Esophagus squamous epithelium (tissue), 5 donors: ENCODE data around the gene CPEB3. TPM values are rescaled to one million over a fixed set of nuclear protein-coding genes. Genes with fewer than 3 reads are reported as not detected.
A peak's percentile ranks its signal among the peaks of the same experiment; 100 is the strongest.

Source experiments
- DNase-seq: peaks from one replicate; lab custom pipeline; 2025; lab: John Stamatoyannopoulos, UW
- H3K27ac ChIP-seq, 4 donors: fragments of 200-600 bp; sonication (generic); one replicate each; pipeline ENCODE4 v1.5.1; 2016 to 2019; ENCODE audit warnings: mild to moderate bottlenecking in 1 of 4
- H3K27me3 ChIP-seq, 4 donors: fragments of 200-600 bp; sonication (generic); 1 replicate in 3 of 4; 2 replicates in 1 of 4; pipeline versions ENCODE4 v1.5.1 to v1.6.0; 2017 to 2021; ENCODE audit warnings: antibody characterized with exemption in 1 of 4
- H3K36me3 ChIP-seq, 3 donors: fragments of 200-600 bp; sonication (generic); one replicate each; pipeline ENCODE4 v1.5.1; 2016 to 2019
- H3K4me1 ChIP-seq, 3 donors: fragments of 200-600 bp; sonication (generic); one replicate each; pipeline ENCODE4 v1.5.1; 2017 to 2019
- H3K4me3 ChIP-seq, 4 donors: fragments of 200-600 bp; sonication (generic); 1 replicate in 3 of 4; 2 replicates in 1 of 4; pipeline ENCODE4 v1.5.1; 2016 to 2019; ENCODE audit warnings: mild to moderate bottlenecking in 2 of 4, moderate library complexity in 1 of 4
- H3K9me3 ChIP-seq, 3 donors: fragments of 200-600 bp; sonication (generic); one replicate each; pipeline ENCODE4 v1.5.1; 2016 to 2019
- CTCF ChIP-seq, 6 experiments: fragments of 450-650 bp in 4 of 6; fragments of 200-600 bp in 2 of 6; sonication (generic) in 2 of 6; IDR thresholded peaks; one replicate each; pipeline ENCODE4 v1.5.1; 2016 to 2019; ENCODE audit warnings: antibody characterized with exemption in 6 of 6, mild to moderate bottlenecking in 4 of 6, moderate library complexity in 4 of 6
- POLR2A ChIP-seq, 4 donors: fragments of 450-650 bp; IDR thresholded peaks; one replicate each; pipeline ENCODE4 v1.6.1; 2017; ENCODE audit warnings: antibody characterized with exemption in 4 of 4, mild to moderate bottlenecking in 4 of 4, moderate library complexity in 3 of 4
- WGBS, 2 donors: methylation state at CpG; one replicate each; pipeline ENCODE4 v1.1.5; 2018; 5-methylcytosine and 5-hydroxymethylcytosine counted together
- intact Hi-C: fragments of 100-400 bp; cut with DNase I; formaldehyde crosslinking; loops from one replicate; pipeline ENCODE4 v1.15.0; 2022
- total RNA-seq, 4 donors: library from RNA; depleted of rRNA; stranded (reverse); fragments of >200 nt; gene quantifications; one replicate each; pipeline ENCODE4 v1.1.0, GENCODE V29; 2016
- donor health status: DM: yes; HTN: yes; CAD: no.

The CPEB3 gene
- total RNA-seq, 4 donors from 2014 or later = 5.5 to 8.8 (median 7.3) TPM

GRCh38 chr10:92303096-92303495 is 12.2 kb upstream of the CPEB3 start:
- DNase-seq = no peak
- H3K27me3 ChIP-seq = no peaks in the 10 kb centered on the region
- H3K4me3 ChIP-seq = no peak overlapping the region
- peaks cover 0 to 53% (median 0%) of the 10 kb centered on the region in 3 donors for H3K4me1 ChIP-seq
- peak overlapping the region in 2 of 4 donors; percentile 4 to 36 for H3K27ac ChIP-seq
- H3K9me3 ChIP-seq = no peaks in the 10 kb centered on the region
- TF ChIP-seq CTCF (IDR thresholded peaks at IDR 0.05) = no peak
- TF ChIP-seq POLR2A (IDR thresholded peaks at IDR 0.05) = no peak
- intact Hi-C loops = no loop called here
- peaks cover 0 to 35% (median 0%) of the 10 kb centered on the region in 3 donors for H3K36me3 ChIP-seq

GRCh38 chr10:92298487-92298886 is 7.6 kb upstream of the CPEB3 start:
- H3K9me3 ChIP-seq = no peaks in the 10 kb centered on the region
- no peak overlapping the region for H3K4me3 ChIP-seq
- no peaks in the 10 kb centered on the region for H3K27me3 ChIP-seq
- DNase-seq = no peak
- peaks cover 0 to 56% (median 0%) of the 10 kb centered on the region in 3 donors for H3K36me3 ChIP-seq
- intact Hi-C loops = no loop called here
- 88 to 97% methylated on average over 6 of the region's 6 CpGs for WGBS, 2 donors
- H3K4me1 ChIP-seq = peaks cover 0 to 49% (median 0%) of the 10 kb centered on the region in 3 donors
- no peak for TF ChIP-seq CTCF (IDR thresholded peaks at IDR 0.05)
- TF ChIP-seq POLR2A (IDR thresholded peaks at IDR 0.05) = no peak
- no peak overlapping the region for H3K27ac ChIP-seq

- Histone ChIP-seq H3K9me3 (no peaks in the 10 kb centered on the region), H3K4me1 (peaks cover 0 to 27% (median 0%) of the 10 kb centered on the region in 3 donors), H3K27ac (peak overlapping the region; percentile 92 to 100 (median 96)), H3K36me3 (peaks cover 0 to 21% (median 0%) of the 10 kb centered on the region in 3 donors), H3K4me3 (peak overlapping the region; percentile 82 to 100 (median 90)), H3K27me3 (no peaks in the 10 kb centered on the region)
- DNase-seq = no peak
- 0% methylated on average over 15 to 17 of the region's 17 CpGs for WGBS, 2 donors
- intact Hi-C loops = loop anchor here (2.0 kb wide), 1 partner anchor 205 kb away; no protein-coding TSS in a partner anchor
- TF ChIP-seq POLR2A (IDR thresholded peaks at IDR 0.05) (no peak), CTCF (IDR thresholded peaks at IDR 0.05) (peak; percentile 44 to 62 (median 50))
These were observed 1.3 kb upstream of the CPEB3 start for GRCh38 chr10:92291921-92292845.

- Histone ChIP-seq H3K27me3 (no peaks in the 10 kb centered on the region), H3K36me3 (peaks cover 0 to 21% (median 0%) of the 10 kb centered on the region in 3 donors), H3K4me3 (peak overlapping the region; percentile 82 to 100 (median 90)), H3K27ac (peak overlapping the region; percentile 92 to 100 (median 96)), H3K9me3 (no peaks in the 10 kb centered on the region), H3K4me1 (peaks cover 0 to 27% (median 0%) of the 10 kb centered on the region in 3 donors)
- DNase-seq = no peak
- TF ChIP-seq CTCF (IDR thresholded peaks at IDR 0.05) (no peak), POLR2A (IDR thresholded peaks at IDR 0.05) (no peak)
- WGBS, 2 donors = 0% methylated on average over 4 to 5 of the region's 10 CpGs
- intact Hi-C loops = no loop called here
These were observed 663 bp upstream of the CPEB3 start for GRCh38 chr10:92291616-92291865.
